Epithelial cell of esophagus (primary cell): ENCODE measurements around the gene TEX36.
"Not testable (repeated sequence)": the region's sequence is repeated elsewhere in the genome, so short reads cannot be mapped to it uniquely, and the experiment has no call there.

ENCODE experiments used
- DNase-seq: peaks from one replicate; pipeline ENCODE4 v3.0.0; 2010; ENCODE audit warnings: low read depth
- H3K4me3 ChIP-seq: 2 replicates; pipeline ENCODE4 v1.5.1; 2011; ENCODE audit warnings: mild to moderate bottlenecking, low read length, control low read depth
- CTCF ChIP-seq: IDR thresholded peaks from 2 replicates; pipeline ENCODE4 v1.5.1; 2011; ENCODE audit warnings: low read depth, mild to moderate bottlenecking, low read length, control low read depth, inconsistent platforms; ENCODE audit not compliant: insufficient read depth; ENCODE audit errors: missing control alignments

TEX36 gene

DNA sequence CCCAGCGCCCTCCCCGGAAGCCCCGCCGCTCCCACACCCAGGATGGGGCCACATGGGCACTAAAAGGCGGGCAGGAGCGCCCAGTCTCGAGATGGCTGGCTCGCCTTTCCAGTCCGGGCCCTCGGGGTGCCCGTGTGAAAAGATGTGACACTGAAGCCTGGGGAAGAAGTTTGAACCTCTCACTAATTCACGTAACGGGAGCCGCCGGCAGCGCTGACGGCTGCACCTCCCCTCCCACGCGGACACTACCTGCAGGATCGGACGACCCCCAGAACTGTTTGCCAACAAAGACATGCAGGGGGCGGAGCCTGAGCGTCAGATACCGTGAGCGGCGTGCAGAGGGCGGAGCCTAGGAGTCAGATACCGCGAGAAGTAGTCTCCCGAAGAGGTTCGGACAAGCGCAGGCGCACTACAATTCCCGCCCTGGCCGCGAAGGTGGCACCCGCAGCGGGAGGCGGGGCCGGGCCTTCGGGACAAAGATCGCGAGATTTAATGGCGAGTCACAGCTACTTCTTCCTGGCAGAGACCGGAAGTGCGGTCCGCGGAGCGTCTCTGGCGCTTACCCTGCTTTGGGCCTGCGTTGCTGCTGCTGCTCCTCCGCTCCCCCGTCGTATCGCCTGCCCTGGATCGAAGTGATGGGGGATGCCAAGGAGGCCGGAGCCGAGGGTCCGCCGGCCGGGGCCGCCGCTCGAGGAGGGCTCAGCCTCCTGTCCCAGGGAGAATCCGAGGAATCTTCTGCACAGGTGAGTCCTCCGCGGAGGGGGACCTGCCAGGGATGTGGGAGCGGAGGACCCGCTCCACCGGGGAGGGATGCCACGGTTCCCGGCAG is 36.4 kb upstream of the TEX36 start, which contains the start of gene EDRF1:
EDRF1 (plus strand) TSS at position 537 of the 829 bp plus-strand sequence; CDS start at position 636, 99 bp downstream.
- peak within 1 kb of the TSS; percentile 88 for H3K4me3 ChIP-seq
- peak; percentile 99 for DNase-seq
- no peak for TF ChIP-seq CTCF

- not testable (repeated sequence) for DNase-seq, H3K4me3 ChIP-seq
Observed at GRCh38 chr10:125714728-125715127, 31.8 kb upstream of the TEX36 start.

DNA sequence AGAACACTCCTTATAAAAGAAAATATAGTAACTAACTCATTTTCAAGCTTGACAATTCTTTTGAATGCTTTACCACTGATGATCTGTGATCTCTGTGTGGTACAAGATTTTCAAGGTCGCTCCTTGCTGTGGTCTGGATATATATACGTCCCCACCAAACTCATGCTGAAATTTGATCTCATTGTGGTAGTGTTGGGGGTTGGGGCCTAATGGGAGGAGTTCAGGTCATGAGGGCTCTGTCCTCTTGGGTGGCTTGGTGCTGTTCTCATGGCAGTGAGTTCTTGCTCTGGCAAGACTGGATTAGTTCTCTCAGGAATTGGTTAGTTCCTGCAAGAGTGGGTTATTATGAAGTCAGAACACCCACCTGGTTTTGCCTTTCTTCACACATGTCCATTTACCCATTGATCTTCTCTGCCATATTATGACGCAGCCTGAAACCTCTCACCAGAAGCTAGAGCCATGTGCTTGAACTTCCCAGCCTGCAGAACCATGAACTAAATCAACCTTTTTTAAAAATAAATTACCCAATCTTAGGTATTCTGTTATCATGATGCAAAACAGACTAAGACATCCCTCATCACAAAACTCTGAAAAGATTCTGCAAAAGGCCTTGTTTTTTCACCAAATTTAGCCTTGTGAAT is 28.3 kb upstream of the TEX36 start:
- no peak for DNase-seq
- no peak for TF ChIP-seq CTCF
- H3K4me3 ChIP-seq = no peak overlapping the region

DNA sequence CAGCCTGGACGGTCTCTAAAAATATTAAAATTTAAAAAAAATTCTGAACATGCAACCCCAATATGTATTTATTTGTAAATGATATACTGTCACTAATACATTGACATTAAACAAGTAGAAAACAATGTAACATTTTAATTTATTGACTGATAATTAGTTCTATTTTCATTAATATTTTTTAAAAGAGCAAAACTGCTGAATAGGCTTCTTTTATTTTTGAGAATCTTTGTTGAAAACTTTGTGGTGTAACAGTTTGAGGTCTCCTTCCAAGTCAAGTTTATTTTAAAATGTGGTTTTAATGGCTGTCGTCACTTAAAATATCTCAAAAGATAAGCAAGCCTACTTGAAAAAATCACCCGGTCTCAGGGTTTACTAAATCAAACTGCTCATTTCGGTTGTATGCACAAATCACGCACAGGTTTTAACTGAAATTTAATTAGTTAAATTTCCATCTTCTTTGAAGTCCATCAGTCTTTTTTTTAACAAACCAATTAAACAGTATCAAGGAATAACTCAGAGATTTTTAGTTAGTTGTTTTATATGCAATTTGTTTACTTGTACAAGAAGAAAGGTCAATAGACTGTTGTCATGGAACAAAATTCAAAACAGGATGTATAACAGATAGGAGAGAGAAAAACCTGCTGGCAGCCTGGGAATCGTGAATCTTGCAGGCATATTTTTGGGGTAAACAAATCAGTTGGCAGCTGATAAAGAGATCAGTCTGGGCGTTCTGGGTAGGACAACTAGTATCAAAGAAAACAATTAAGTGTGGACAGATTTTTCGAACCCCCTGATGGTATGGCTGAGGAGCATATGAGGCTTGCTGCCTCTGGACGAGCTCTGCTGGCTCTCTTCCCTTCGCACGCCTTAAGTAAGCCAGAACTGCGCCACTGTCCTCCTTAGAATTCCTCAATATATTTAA is 26.9 kb upstream of the TEX36 start:
- no peak overlapping the region for H3K4me3 ChIP-seq
- DNase-seq = no peak
- TF ChIP-seq CTCF = no peak

DNA sequence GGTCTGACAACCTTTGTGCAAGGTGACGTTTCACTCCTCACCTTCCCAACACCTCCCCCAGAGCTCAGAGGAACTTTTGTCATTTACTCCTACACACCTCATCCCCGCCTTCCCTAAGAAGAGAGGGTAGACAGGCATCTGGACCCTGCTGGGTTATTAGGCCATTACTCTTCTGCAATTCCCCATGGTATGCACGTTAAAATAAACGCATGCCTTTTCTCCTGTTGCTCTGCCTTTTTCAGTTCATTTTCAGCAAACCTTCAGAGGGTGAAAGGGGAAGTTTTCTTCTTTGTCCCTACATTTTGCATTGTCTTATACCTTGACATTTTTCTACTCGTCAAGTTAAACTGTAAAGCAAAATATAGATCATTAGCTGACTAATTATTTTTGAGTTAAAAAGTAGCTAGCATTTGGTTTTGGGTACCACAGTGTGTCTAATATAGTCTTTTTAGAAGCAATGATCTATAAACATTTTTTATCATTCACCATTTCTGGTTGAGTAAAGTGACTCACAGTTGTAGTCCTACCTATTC is 26.1 kb upstream of the TEX36 start:
- DNase-seq = no peak
- H3K4me3 ChIP-seq = no peak overlapping the region
- TF ChIP-seq CTCF = no peak

- peak; percentile 60 for DNase-seq
- no peak for TF ChIP-seq CTCF
- H3K4me3 ChIP-seq = no peak overlapping the region
Observed at GRCh38 chr10:125707541-125708468, 24.8 kb upstream of the TEX36 start.
